HS-5 (cell line): ENCODE measurements around the gene KIAA1614.

ENCODE experiments used
- DNase-seq: peaks from one replicate; pipeline ENCODE4 v3.0.0-alpha.2; 2012; ENCODE audit warnings: low read depth

KIAA1614 gene

GRCh38 chr1:180907313-180908055 is 5.2 kb upstream of the KIAA1614 start:
- DNase-seq: no peak

- no peak for DNase-seq
Measured at GRCh38 chr1:180908074-180908765, 4.5 kb upstream of the KIAA1614 start.

GRCh38 chr1:180909005-180909414 is 3.7 kb upstream of the KIAA1614 start:
- no peak for DNase-seq

GRCh38 chr1:180909462-180909976 is 3.2 kb upstream of the KIAA1614 start:
- no peak for DNase-seq

GRCh38 chr1:180911640-180912191 is 981 bp upstream of the KIAA1614 start:
- no peak for DNase-seq

GRCh38 chr1:180912211-180912800 is 391 bp upstream of the KIAA1614 start:
- DNase-seq: no peak

GRCh38 chr1:180915426-180915965 is 2.8 kb downstream of the KIAA1614 start:
- DNase-seq: no peak

GRCh38 chr1:180916012-180916770 is 3.5 kb downstream of the KIAA1614 start:
- no peak for DNase-seq

- DNase-seq: no peak
Measured at GRCh38 chr1:180916771-180917170, 4.1 kb downstream of the KIAA1614 start.

GRCh38 chr1:180917306-180918065 is 4.8 kb downstream of the KIAA1614 start:
- DNase-seq: no peak

GRCh38 chr1:180918519-180918918 is 5.8 kb downstream of the KIAA1614 start:
- no peak for DNase-seq

GRCh38 chr1:180919183-180919700 is 6.5 kb downstream of the KIAA1614 start:
- no peak for DNase-seq

- DNase-seq: no peak
Measured at GRCh38 chr1:180920193-180920592, 7.5 kb downstream of the KIAA1614 start.

- DNase-seq: no peak
Measured at GRCh38 chr1:180920702-180921101, 8.0 kb downstream of the KIAA1614 start.

GRCh38 chr1:180921386-180921785 is 8.7 kb downstream of the KIAA1614 start:
- no peak for DNase-seq

- no peak for DNase-seq
Measured at GRCh38 chr1:180921891-180922630, 9.4 kb downstream of the KIAA1614 start.

- no peak for DNase-seq
Measured at GRCh38 chr1:180922631-180923015, 9.9 kb downstream of the KIAA1614 start.

GRCh38 chr1:180923021-180923841 is 10.5 kb downstream of the KIAA1614 start:
- no peak for DNase-seq

- DNase-seq: no peak
Measured at GRCh38 chr1:180923887-180924286, 11.2 kb downstream of the KIAA1614 start.
